Measurements from ENCODE around the gene TCEAL4. TPM values are rescaled to one million over a fixed set of nuclear protein-coding genes. Genes with fewer than 3 reads are reported as not detected.

Gene TCEAL4
- total and polyA plus RNA-seq, 10 donors = 38.5 to 157 (median 68.0) TPM

DNA sequence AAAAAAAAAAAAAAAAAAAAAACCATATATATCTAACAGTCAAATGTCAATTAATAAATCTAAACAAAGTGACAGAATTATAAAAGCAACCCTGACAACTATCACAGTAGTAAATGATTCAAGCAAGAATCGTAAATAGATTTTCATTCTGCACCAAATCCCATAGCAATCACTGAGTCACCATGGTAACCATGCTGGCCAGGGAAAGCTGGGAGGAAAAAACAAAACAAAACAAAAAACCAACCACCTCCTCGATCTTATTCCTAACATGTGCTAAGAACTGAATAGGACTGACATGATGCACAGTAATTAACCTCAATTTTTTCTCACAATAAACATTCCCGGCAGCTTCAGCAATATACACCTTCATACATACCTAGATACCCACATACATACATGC, 35.4 kb upstream of the TCEAL4 start:
- Histone ChIP-seq H3K36me3 (no peaks in the 10 kb centered on the region), H3K27me3 (replicated peaks in 1 of 7) (peaks cover 0 to 5% (median 0%) of the 10 kb centered on the region in 7 donors), H3K9me3 (peaks cover 0 to 6% (median 0%) of the 10 kb centered on the region in 8 donors), H3K4me1 (peaks cover 0 to 7% (median 0%) of the 10 kb centered on the region in 6 donors), H3K4me3 (no peak overlapping the region), H3K27ac (no peak overlapping the region)
- TF ChIP-seq, protein P1, sequence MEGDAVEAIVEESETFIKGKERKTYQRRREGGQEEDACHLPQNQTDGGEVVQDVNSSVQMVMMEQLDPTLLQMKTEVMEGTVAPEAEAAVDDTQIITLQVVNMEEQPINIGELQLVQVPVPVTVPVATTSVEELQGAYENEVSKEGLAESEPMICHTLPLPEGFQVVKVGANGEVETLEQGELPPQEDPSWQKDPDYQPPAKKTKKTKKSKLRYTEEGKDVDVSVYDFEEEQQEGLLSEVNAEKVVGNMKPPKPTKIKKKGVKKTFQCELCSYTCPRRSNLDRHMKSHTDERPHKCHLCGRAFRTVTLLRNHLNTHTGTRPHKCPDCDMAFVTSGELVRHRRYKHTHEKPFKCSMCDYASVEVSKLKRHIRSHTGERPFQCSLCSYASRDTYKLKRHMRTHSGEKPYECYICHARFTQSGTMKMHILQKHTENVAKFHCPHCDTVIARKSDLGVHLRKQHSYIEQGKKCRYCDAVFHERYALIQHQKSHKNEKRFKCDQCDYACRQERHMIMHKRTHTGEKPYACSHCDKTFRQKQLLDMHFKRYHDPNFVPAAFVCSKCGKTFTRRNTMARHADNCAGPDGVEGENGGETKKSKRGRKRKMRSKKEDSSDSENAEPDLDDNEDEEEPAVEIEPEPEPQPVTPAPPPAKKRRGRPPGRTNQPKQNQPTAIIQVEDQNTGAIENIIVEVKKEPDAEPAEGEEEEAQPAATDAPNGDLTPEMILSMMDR (IDR thresholded peaks at IDR 0.05 in 8 of 11, conservative IDR thresholded peaks at IDR 0.05 in 3 of 11) = no peak
- TF ChIP-seq POLR2A (IDR thresholded peaks at IDR 0.05) = no peak
- TF ChIP-seq POLR2AphosphoS5 (IDR thresholded peaks at IDR 0.05) = no peak
- WGBS, 5 donors = 69 to 91% (median 82%) methylated on average over 3 of the region's 3 CpGs
- intact Hi-C loops (cut with DNase I; ENCODE audit: low total_unique reads) = no loop called here
- DNase-seq = no peak

- intact Hi-C loops (cut with DNase I; ENCODE audit: low total_unique reads) = no loop called here
- no peak overlapping the region for H3K27ac ChIP-seq
Measured at GRCh38 chrX:103550415-103551051, 34.8 kb upstream of the TCEAL4 start.

DNA sequence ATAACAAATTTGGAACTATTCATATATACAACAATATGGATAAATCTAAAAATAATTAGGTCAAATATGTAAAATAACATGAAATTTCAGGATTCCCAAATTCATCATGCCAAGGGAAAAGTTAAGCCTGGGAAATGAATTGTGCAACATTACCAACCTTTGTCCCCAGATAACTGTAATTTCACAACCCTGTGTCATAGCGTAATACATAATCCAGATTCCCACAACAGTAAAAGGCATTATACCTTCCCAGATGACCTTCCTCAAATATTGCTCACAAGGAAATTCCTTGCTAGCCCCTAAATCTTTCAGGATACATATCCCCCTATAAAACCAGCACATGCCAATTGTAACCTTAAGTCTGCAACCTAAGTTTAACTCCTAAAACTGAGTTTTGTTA, 33.1 kb upstream of the TCEAL4 start:
- no peak overlapping the region for H3K4me3 ChIP-seq
- TF ChIP-seq, protein P1 (IDR thresholded peaks at IDR 0.05 in 8 of 11, conservative IDR thresholded peaks at IDR 0.05 in 3 of 11) = no peak
- H3K36me3 ChIP-seq = no peaks in the 10 kb centered on the region
- H3K27me3 ChIP-seq (replicated peaks in 1 of 7) = peaks cover 0 to 5% (median 0%) of the 10 kb centered on the region in 7 donors
- no peak for DNase-seq
- WGBS, 5 donors = 83 to 100% (median 87%) methylated on average over 1 of the region's 1 CpG
- H3K27ac ChIP-seq = no peak overlapping the region
- H3K9me3 ChIP-seq = peaks cover 0 to 3% (median 0%) of the 10 kb centered on the region in 8 donors
- intact Hi-C loops (cut with DNase I; ENCODE audit: low total_unique reads) = no loop called here
- peaks cover 0 to 7% (median 0%) of the 10 kb centered on the region in 6 donors for H3K4me1 ChIP-seq

More at GRCh38 chrX:103550415-103551051, 34.8 kb upstream of the TCEAL4 start:
- DNase-seq = no peak
- Histone ChIP-seq H3K36me3 (no peaks in the 10 kb centered on the region), H3K9me3 (peaks cover 0 to 6% (median 0%) of the 10 kb centered on the region in 8 donors), H3K4me1 (peaks cover 0 to 7% (median 0%) of the 10 kb centered on the region in 6 donors), H3K4me3 (no peak overlapping the region), H3K27me3 (replicated peaks in 1 of 7) (peaks cover 0 to 5% (median 0%) of the 10 kb centered on the region in 7 donors)
- 49 to 89% (median 76%) methylated on average over 3 of the region's 3 CpGs for whole genome bisulfite sequencing, 5 donors
- TF ChIP-seq POLR2A (IDR thresholded peaks at IDR 0.05) (no peak), POLR2AphosphoS5 (IDR thresholded peaks at IDR 0.05) (no peak)
- TF ChIP-seq, protein P1 (IDR thresholded peaks at IDR 0.05 in 8 of 11, conservative IDR thresholded peaks at IDR 0.05 in 3 of 11) = no peak

GRCh38 chrX:103554687-103555424, 30.5 kb upstream of the TCEAL4 start:
- TF ChIP-seq POLR2AphosphoS5 (IDR thresholded peaks at IDR 0.05) (no peak), POLR2A (IDR thresholded peaks at IDR 0.05) (no peak)
- TF ChIP-seq, protein P1 (IDR thresholded peaks at IDR 0.05 in 8 of 11, conservative IDR thresholded peaks at IDR 0.05 in 3 of 11) = no peak
- intact Hi-C loops (cut with DNase I; ENCODE audit: low total_unique reads) = no loop called here
- no peak for DNase-seq
- peaks cover 0 to 5% (median 0%) of the 10 kb centered on the region in 7 donors for H3K27me3 ChIP-seq (replicated peaks in 1 of 7)
- no peaks in the 10 kb centered on the region for H3K36me3 ChIP-seq
- no peak overlapping the region for H3K27ac ChIP-seq
- H3K9me3 ChIP-seq = no peaks in the 10 kb centered on the region
- peaks cover 0 to 7% (median 0%) of the 10 kb centered on the region in 6 donors for H3K4me1 ChIP-seq
- 1 to 18% (median 3%) methylated on average over 13 to 19 of the region's 19 CpGs for WGBS, 5 donors
- H3K4me3 ChIP-seq = peak overlapping the region; percentile 12 to 65 (median 29)
